GM18526 (cell line): ENCODE data around the gene MED27.

Source experiments
- POLR2A ChIP-seq: IDR thresholded peaks from 3 replicates; pipeline ENCODE4 v1.6.1; 2011; ENCODE audit not compliant: insufficient read length; ENCODE audit errors: extremely low read depth

The MED27 gene

GRCh38 chr9:132056717-132057560 is 22.7 kb downstream of the MED27 start:
- no peak for TF ChIP-seq POLR2A

DNA sequence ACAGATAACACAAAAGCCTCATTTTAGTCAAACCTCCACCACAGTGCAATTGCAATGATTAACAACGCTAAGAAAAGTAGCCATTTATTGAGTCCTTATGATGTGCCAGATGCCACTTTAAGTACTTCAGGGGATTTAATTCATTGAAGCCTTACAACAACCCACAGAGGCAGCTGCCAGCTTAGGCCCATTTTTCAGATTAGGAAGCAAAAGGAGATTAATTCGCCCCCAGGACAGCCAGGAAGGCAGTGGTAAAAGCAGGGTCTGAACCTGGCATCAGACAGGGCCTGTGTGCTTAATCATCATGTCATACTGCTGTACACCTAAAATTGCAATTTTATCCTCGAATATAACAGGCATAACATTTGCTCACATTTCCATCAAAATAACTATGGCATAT is 23.9 kb downstream of the MED27 start:
- TF ChIP-seq POLR2A = no peak

DNA sequence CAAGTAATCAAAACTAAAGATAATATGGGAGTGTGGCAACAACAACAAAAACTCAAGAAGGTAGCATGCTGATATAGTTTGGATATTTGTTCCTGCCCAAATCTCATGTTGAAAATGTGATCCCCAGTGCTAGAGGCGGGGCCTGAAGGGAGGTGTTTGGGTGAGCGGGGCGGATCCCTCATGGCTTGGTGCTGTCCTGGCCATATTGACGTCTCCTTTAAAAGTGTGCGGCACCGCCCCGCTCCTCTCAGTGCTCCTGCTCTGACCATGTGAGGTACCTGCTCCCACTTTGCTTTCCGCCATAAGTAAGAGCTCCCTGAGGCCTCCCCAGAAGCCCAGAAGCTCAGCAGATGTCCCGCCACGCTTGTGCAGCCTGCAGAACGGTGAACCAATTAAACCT is 25.6 kb downstream of the MED27 start:
- no peak for TF ChIP-seq POLR2A

GRCh38 chr9:132049900-132050299 is 29.8 kb downstream of the MED27 start:
- TF ChIP-seq POLR2A = no peak

- no peak for TF ChIP-seq POLR2A
Measured at GRCh38 chr9:132049323-132049882, 30.3 kb downstream of the MED27 start.

- no peak for TF ChIP-seq POLR2A
Measured at GRCh38 chr9:132048201-132048600, 31.5 kb downstream of the MED27 start.

DNA sequence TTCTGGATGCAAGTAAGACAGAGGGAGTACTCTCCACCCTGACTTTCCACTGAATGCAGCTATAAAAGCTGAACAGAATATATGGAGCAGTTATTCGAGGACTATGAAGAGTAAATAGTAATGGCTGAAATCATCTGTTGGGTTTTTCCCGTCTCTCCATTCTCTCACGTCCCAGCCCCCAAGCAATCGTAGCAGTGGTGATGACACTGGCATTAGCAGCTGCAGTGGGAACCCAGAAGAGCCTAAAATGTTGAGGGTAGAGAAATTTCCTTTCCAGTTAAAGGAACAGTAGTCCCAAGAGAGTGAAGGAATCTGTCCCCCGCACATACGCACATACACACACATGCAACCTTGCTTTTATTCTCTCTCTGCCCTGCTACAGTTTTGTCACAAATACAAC is 33.2 kb downstream of the MED27 start:
- TF ChIP-seq POLR2A = no peak

DNA sequence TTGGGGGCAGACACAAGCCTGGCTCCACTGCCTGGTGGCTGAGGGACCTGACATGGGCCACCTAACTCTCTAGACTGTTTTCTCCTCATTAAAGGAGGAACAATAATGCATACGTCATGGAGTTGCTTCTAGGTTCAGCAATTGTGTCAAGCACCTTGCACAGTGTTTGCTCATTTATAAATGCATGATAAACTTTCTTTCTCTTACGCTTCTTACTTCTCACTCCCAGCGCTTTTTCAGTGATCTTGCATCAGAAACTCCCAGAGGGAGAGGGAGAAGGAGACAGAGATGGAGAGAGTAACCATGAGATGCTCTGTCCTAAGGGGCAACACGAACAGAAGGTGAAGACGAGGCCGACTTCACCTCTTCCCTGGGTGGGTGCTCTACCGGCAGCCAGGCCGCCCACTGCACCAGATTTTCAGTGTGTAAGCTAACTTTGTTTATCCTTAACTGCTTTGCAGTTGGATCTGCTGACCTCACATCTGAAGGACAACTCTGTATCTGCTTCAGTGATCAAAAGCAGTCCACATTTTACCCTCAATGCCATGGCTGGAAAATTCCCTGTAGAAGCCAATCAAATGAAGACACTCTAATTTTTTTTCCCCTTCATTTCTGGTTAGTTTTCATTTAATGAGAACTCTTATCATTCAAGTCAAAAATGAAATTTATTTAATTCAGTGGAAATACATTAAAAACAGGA is 35.3 kb downstream of the MED27 start:
- TF ChIP-seq POLR2A = no peak

DNA sequence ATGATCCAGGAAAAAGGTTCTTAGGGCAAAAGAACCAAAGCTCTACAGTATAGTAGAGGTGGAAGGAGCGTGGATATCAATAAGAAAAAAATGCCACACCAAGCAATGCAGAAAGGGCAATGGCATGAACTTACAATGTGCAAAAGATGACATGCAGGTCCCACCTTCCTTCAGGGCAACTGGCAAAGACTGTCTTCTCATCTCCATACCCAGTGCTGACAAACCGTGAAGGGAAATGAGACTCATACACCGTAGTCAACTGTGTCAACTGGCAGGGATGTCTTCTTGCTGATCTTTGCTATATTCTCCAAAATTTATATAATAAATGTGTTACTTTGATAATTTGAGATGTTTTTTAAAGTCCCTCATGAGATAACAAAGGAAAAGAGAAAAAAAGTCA is 36.0 kb downstream of the MED27 start:
- TF ChIP-seq POLR2A = no peak

DNA sequence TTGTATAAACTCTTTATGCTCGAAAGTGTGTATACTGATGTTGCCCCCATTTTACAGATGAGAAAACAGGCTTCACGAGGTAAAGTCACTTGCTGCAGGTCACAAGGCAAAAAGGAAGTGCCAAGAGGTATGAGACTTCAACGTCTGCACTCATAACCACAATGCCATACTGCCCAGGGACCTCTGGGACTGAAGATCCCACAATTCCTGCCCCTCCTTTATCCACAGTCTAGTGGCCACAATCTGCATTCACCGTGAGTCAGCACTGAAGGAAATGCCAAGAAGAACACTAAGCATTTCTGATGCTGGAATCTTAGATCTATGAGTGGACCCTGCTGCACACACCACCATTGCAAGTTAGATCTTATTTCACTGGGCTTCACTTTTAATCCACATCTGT is 37.3 kb downstream of the MED27 start:
- TF ChIP-seq POLR2A = no peak

GRCh38 chr9:132041798-132042197 is 37.9 kb downstream of the MED27 start:
- no peak for TF ChIP-seq POLR2A

DNA sequence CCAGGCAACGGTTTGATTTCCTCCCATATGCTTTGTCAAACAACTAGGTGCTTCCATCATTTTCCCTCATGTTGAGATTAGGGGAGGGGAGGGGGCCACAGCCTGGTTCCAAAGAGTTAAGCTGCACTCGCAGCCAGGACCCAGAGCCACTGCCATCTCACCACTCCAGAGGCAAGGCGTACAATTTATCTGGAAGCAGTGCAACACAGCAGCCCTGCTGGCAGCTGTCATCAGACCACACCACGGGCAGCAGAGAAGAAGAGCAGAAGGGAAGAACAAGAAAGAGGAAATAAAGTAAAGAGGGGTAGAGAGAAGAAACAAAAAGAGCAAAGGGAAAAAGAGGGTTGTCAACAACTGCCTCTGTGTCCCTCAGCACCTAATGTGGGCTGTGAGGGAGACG is 38.9 kb downstream of the MED27 start:
- no peak for TF ChIP-seq POLR2A

DNA sequence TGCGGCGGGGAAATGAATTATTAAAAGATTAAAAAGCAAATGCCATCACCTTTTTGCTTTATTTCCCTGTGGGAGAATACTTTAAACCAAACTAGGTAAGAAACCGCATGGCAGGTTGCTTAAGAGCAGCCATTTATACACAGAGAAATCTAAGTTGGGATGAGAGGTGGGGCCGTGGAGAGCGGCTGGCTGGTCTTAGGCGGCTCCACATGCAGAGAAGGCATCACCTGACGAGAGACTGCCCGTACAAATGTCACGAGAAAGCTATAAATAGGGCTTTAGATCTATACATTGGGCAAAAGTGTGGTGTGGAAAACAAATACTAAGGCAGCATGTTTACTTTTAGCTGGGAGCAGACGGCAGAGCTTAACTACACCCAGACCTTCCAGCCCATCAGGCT is 39.4 kb downstream of the MED27 start:
- TF ChIP-seq POLR2A = no peak

GRCh38 chr9:132039284-132039683 is 40.4 kb downstream of the MED27 start:
- no peak for TF ChIP-seq POLR2A

DNA sequence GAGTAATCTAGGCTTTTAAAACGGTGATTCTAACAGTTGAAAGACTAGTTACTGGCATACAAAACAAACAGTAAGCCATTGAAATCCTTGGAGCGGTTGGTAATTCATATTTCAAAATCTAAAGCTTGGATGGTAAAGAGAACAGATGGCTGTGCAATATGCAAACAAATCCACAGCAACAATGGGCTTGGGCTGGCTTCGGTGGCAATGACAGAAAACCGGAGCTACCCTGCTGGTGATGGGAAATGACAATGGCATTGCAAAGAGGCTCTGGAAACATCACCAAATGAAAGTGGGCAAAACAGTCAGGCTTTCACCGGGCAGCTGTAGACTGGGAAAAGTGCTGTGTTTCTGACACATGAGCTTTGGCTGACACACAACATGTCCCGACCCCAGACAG is 42.2 kb downstream of the MED27 start:
- TF ChIP-seq POLR2A = no peak

GRCh38 chr9:132036521-132036920 is 43.1 kb downstream of the MED27 start:
- no peak for TF ChIP-seq POLR2A
